ENCODE data around the gene SLC30A2. TPM values are rescaled to one million over a fixed set of nuclear protein-coding genes. Genes with fewer than 3 reads are reported as not detected.
"Not testable (repeated sequence)": the region's sequence is repeated elsewhere in the genome, so short reads cannot be mapped to it uniquely, and the experiment has no call there.

Gene SLC30A2
- under 1 TPM; 0.12 to 0.14 (median 0.13) TPM for total RNA-seq
- long read RNA-seq, donor 1 = 0 reads
- long read RNA-seq, donor 2 = 0 reads

- Histone ChIP-seq H3K9me3 (no peaks in the 10 kb centered on the region), H3K4me1 (ENCODE audit: low read depth) (peaks cover 20% of the 10 kb centered on the region), H3K4me3 (no peak within 1 kb of the TSS), H3K36me3 (ENCODE audit: low read depth) (no peaks in the 10 kb centered on the region)
- peak; percentile 24 for ATAC-seq
- intact Hi-C loops (cut with DNase I, micrococcal nuclease) = no loop called here
- no peak for TF ChIP-seq CTCF (IDR thresholded peaks at IDR 0.05)
- DNase-seq = peak in 1 of 3 donors; percentile 46
Measured at GRCh38 chr1:26045722-26046245, at the start of gene SLC30A2. Gene SLC30A2, minus strand, starts transcription at chr1:26046118. Its CDS starts 222 bp downstream, at chr1:26045896.

GRCh38 chr1:26094677-26095383 is 48.9 kb upstream of the SLC30A2 start:
- H3K4me3 ChIP-seq = no peak overlapping the region
- no peaks in the 10 kb centered on the region for H3K9me3 ChIP-seq
- no peaks in the 10 kb centered on the region for H3K4me1 ChIP-seq (ENCODE audit: low read depth)
- no peaks in the 10 kb centered on the region for H3K36me3 ChIP-seq (ENCODE audit: low read depth)
- intact Hi-C loops (cut with DNase I, micrococcal nuclease) = no loop called here
- no peak for ATAC-seq
- DNase-seq = no peak
- TF ChIP-seq CTCF (IDR thresholded peaks at IDR 0.05) = no peak

- ATAC-seq (no peak), DNase-seq (no peak)
- no peak for TF ChIP-seq CTCF (IDR thresholded peaks at IDR 0.05)
- intact Hi-C loops (cut with DNase I, micrococcal nuclease) = no loop called here
- H3K4me1 ChIP-seq (ENCODE audit: low read depth) = no peaks in the 10 kb centered on the region
- H3K9me3 ChIP-seq = no peaks in the 10 kb centered on the region
- H3K36me3 ChIP-seq (ENCODE audit: low read depth) = no peaks in the 10 kb centered on the region
- H3K4me3 ChIP-seq = no peak overlapping the region
Measured at GRCh38 chr1:26094076-26094669, 48.3 kb upstream of the SLC30A2 start.

- H3K9me3 ChIP-seq; H3K4me1 ChIP-seq (ENCODE audit: low read depth); ATAC-seq; DNase-seq; H3K4me3 ChIP-seq; intact Hi-C loops (cut with DNase I, micrococcal nuclease); H3K36me3 ChIP-seq (ENCODE audit: low read depth): not testable (repeated sequence)
Measured at GRCh38 chr1:26093569-26093968, 47.7 kb upstream of the SLC30A2 start.

GRCh38 chr1:26092422-26092821 is 46.5 kb upstream of the SLC30A2 start:
- TF ChIP-seq CTCF (IDR thresholded peaks at IDR 0.05) = no peak
- no peaks in the 10 kb centered on the region for H3K36me3 ChIP-seq (ENCODE audit: low read depth)
- no peak overlapping the region for H3K4me3 ChIP-seq
- no peaks in the 10 kb centered on the region for H3K9me3 ChIP-seq
- no peak for DNase-seq
- no peaks in the 10 kb centered on the region for H3K4me1 ChIP-seq (ENCODE audit: low read depth)
- no peak for ATAC-seq
- intact Hi-C loops (cut with DNase I, micrococcal nuclease) = no loop called here

GRCh38 chr1:26090893-26091292 is 45.0 kb upstream of the SLC30A2 start:
- H3K9me3 ChIP-seq = no peaks in the 10 kb centered on the region
- no peak overlapping the region for H3K4me3 ChIP-seq
- intact Hi-C loops (cut with DNase I, micrococcal nuclease) = no loop called here
- DNase-seq = no peak
- H3K4me1 ChIP-seq (ENCODE audit: low read depth) = no peaks in the 10 kb centered on the region
- TF ChIP-seq CTCF (IDR thresholded peaks at IDR 0.05) = no peak
- no peak for ATAC-seq
- H3K36me3 ChIP-seq (ENCODE audit: low read depth) = no peaks in the 10 kb centered on the region

Measured in mucosa of descending colon (tissue), 3 donors.